HepG2 (cell line): Measurements from ENCODE around the gene ERP44. TPM values are rescaled to one million over a fixed set of nuclear protein-coding genes. Genes with fewer than 3 reads are reported as not detected.

ENCODE experiments used
- AHR ChIP-seq: IDR thresholded peaks from 2 replicates; pipeline ENCODE4 v1.6.1; 2018; ENCODE audit warnings: missing genetic modification reagents, missing compliant biosample characterization
- ARID2 ChIP-seq: sonication (generic); formaldehyde crosslinking; IDR thresholded peaks from 2 replicates; pipeline ENCODE4 v1.8.1; 2022; ENCODE audit warnings: mild to moderate bottlenecking, missing genetic modification reagents, borderline replicate concordance
- ARNT2 ChIP-seq: sonication (generic); formaldehyde crosslinking; IDR thresholded peaks from 2 replicates; pipeline ENCODE4 v1.8.0; 2022; ENCODE audit warnings: mild to moderate bottlenecking, low read depth, missing genetic modification reagents, moderate library complexity
- EHMT2 ChIP-seq: fragments of 200-600 bp; sonication (generic); IDR thresholded peaks from 2 replicates; pipeline ENCODE4 v1.7.0; 2017; ENCODE audit warnings: antibody characterized with exemption, low read depth, low read length, borderline replicate concordance
- MEF2D ChIP-seq: sonication (generic); formaldehyde crosslinking; IDR thresholded peaks from 2 replicates; pipeline ENCODE4 v1.5.1; 2020; ENCODE audit warnings: mild to moderate bottlenecking, missing genetic modification reagents
- MEIS2 ChIP-seq: sonication (generic); formaldehyde crosslinking; IDR thresholded peaks from 2 replicates; pipeline ENCODE4 v1.9.0; 2021; ENCODE audit warnings: mild to moderate bottlenecking, missing genetic modification reagents
- NKX3-1 ChIP-seq: sonication (generic); formaldehyde crosslinking; IDR thresholded peaks from 2 replicates; pipeline ENCODE4 v1.5.0; 2020; ENCODE audit warnings: missing genetic modification reagents
- RAD21 ChIP-seq: fragments of 450-650 bp; formaldehyde crosslinking; IDR thresholded peaks from 2 replicates; pipeline ENCODE4 v1.5.0; 2020; ENCODE audit warnings: mild to moderate bottlenecking
- RBM39 ChIP-seq: fragments of 200-400 bp; formaldehyde crosslinking; IDR thresholded peaks from one replicate; pipeline ENCODE4 v1.6.1; 2018; ENCODE audit warnings: antibody characterized with exemption, mild to moderate bottlenecking, low read depth, low read length; ENCODE audit not compliant: poor library complexity, severe bottlenecking
- RORA ChIP-seq: sonication (generic); formaldehyde crosslinking; IDR thresholded peaks from 2 replicates; pipeline ENCODE4 v1.5.0; 2020; ENCODE audit warnings: mild to moderate bottlenecking, missing genetic modification reagents, moderate library complexity
- SRY ChIP-seq: sonication (generic); formaldehyde crosslinking; IDR thresholded peaks from 2 replicates; pipeline ENCODE4 v1.8.0; 2022; ENCODE audit warnings: mild to moderate bottlenecking, missing genetic modification reagents
- TBP ChIP-seq: sonication (generic); formaldehyde crosslinking; IDR thresholded peaks from 2 replicates; pipeline ENCODE4 v1.5.0; 2020; ENCODE audit warnings: missing genetic modification reagents
- TCF12 ChIP-seq, 2 experiments: fragments of 450-650 bp in 1 of 2; sonication (generic) in 1 of 2; formaldehyde crosslinking in 1 of 2; IDR thresholded peaks; 2 replicates each; pipeline versions ENCODE4 v1.6.1 to v1.8.0; 2017 to 2022; ENCODE audit warnings: antibody characterized with exemption in 1 of 2, mild to moderate bottlenecking in 1 of 2, missing genetic modification reagents in 1 of 2, moderate library complexity in 1 of 2
- YY1 ChIP-seq: IDR thresholded peaks from 2 replicates; pipeline ENCODE4 v1.6.1; 2011; ENCODE audit warnings: low read length, low read depth, moderate library complexity, mild to moderate bottlenecking; ENCODE audit not compliant: insufficient read depth, insufficient replicate concordance
- ZFP36 ChIP-seq: fragments of 150-350 bp; IDR thresholded peaks from 2 replicates; pipeline ENCODE4 v1.6.1; 2018; ENCODE audit warnings: borderline replicate concordance, low read length, low read depth; ENCODE audit not compliant: partially characterized antibody
- ZFX ChIP-seq: sonication (generic); formaldehyde crosslinking; IDR thresholded peaks from 2 replicates; pipeline ENCODE4 v1.4.0; 2020; ENCODE audit warnings: mild to moderate bottlenecking, low read depth, missing genetic modification reagents, moderate library complexity
- ZNF207 ChIP-seq: fragments of 450-650 bp; IDR thresholded peaks from 2 replicates; pipeline ENCODE4 v1.6.1; 2016; ENCODE audit warnings: antibody characterized with exemption, borderline replicate concordance
- ZNF274 ChIP-seq: sonication (generic); formaldehyde crosslinking; IDR thresholded peaks from 2 replicates; pipeline ENCODE4 v1.5.1; 2020; ENCODE audit warnings: mild to moderate bottlenecking, missing genetic modification reagents
- ZNF382 ChIP-seq: sonication (generic); formaldehyde crosslinking; IDR thresholded peaks from 2 replicates; pipeline ENCODE4 v1.5.0; 2020; ENCODE audit warnings: missing genetic modification reagents, mild to moderate bottlenecking, borderline replicate concordance
- ZNF670 ChIP-seq: sonication (generic); formaldehyde crosslinking; IDR thresholded peaks from 2 replicates; pipeline ENCODE4 v1.8.0; 2022; ENCODE audit warnings: mild to moderate bottlenecking, missing genetic modification reagents, borderline replicate concordance
- ZNF713 ChIP-seq: sonication (generic); formaldehyde crosslinking; IDR thresholded peaks from 2 replicates; pipeline ENCODE4 v1.4.0; 2020; ENCODE audit warnings: mild to moderate bottlenecking, missing genetic modification reagents
- polyA plus RNA-seq, 8 experiments: library from polyadenylated mRNA; depleted of rRNA in 3 of 8; stranded (reverse) in 7 of 8; unstranded in 1 of 8; fragments of >200 nt; fragmentation: Illumina TruSeq in 4 of 8; extraction: Trizol in 4 of 8; gene quantifications; 2 replicates each; pipeline versions ENCODE4 v1.2.1 to v1.2.3, GENCODE V29; 2011 to 2016; ENCODE audit warnings: low read depth in 4 of 8, missing spikeins in 1 of 8, mixed read lengths in 1 of 8; ENCODE audit not compliant: insufficient read depth in 1 of 8
- total RNA-seq, 5 experiments: library from RNA; depleted of rRNA; stranded (reverse); fragments of >200 nt; fragmentation: Illumina TruSeq; extraction: Trizol; gene quantifications; 2 replicates each; pipeline ENCODE4 v1.2.3, GENCODE V29; 2016; ENCODE audit warnings: low read depth in 1 of 5
- TF ChIP-seq, protein P1 (sequence below): sonication (generic); formaldehyde crosslinking; IDR thresholded peaks from 2 replicates; pipeline ENCODE4 v1.4.0; 2020; ENCODE audit warnings: mild to moderate bottlenecking, missing genetic modification reagents
- TF ChIP-seq, protein P2 (sequence below): sonication (generic); formaldehyde crosslinking; conservative IDR thresholded peaks from 2 replicates; pipeline ENCODE4 v1.8.0; 2022; ENCODE audit warnings: missing genetic modification reagents
- TF ChIP-seq, protein P3 (sequence below): sonication (generic); formaldehyde crosslinking; IDR thresholded peaks from 2 replicates; pipeline ENCODE4 v1.5.1; 2020; ENCODE audit warnings: missing genetic modification reagents, mild to moderate bottlenecking, borderline replicate concordance

The ERP44 gene
- total and polyA plus RNA-seq, 2 of the 13 experiments (the other 11 are each of a cell fraction or from before 2014, with no cell fraction given) = 8.9 to 13.8 TPM

DNA sequence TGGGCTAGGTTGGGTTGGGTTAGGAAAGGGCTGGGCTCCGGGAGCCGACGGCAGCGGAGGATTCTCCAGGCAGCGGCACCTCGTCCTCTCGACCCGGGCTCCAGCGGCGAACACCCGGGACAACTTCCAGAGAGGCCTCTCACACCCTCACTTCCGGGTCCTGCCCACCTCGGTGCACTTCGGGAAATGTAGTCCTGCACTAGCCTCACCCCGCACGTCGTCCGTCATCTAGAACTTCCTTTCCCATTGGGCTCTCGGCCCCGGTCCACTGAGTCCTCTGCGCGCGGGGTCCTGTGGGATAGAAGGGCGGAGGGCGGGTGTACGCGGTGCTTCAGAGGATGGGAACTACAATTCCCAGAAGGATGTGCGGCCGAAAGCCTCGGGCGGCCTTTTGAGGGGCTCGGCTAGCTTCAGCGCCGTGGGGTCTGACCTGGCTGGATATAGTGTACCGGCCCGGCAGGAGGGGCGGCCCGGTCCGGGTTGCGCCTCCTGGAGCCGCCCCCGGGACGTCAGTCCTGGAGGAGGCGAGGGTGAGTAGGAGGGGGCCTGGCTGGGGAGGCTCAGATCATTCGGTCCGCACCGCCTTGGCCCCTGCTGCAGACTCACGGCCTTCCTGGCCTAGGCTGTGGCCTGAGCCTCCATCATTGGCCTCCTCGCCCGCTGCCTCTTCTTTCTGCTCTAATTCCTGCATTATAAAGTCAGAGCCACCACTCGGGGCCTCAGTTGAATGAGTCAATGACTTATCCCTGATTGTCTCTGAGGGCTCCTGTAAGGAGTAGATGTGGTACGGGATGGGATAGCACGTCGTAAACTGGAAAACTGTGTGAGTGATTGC is at the start of gene ERP44, which contains the start of gene INVS (continued):
- TF ChIP-seq, protein P1, sequence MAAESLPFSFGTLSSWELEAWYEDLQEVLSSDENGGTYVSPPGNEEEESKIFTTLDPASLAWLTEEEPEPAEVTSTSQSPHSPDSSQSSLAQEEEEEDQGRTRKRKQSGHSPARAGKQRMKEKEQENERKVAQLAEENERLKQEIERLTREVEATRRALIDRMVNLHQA = no peak
- TF ChIP-seq RAD21 (CRISPR knock-in tag) (0 out of 2 replicates have a peak, but pooled peaks have one; percentile 20), TBP (CRISPR knock-in tag) (peak; percentile 94), RORA (CRISPR knock-in tag) (no peak), ZNF713 (CRISPR knock-in tag) (no peak), ZFX (CRISPR knock-in tag) (peak; percentile 99), ARID2 (no peak), SRY (CRISPR knock-in tag) (0 out of 2 replicates have a peak, but pooled peaks have one; percentile 43), MEIS2 (CRISPR knock-in tag) (no peak), TCF12 (IDR thresholded peaks at IDR 0.05) (no peak), TCF12 (CRISPR knock-in tag; IDR thresholded peaks at IDR 0.05) (peak; percentile 65), MEF2D (CRISPR knock-in tag) (no peak; the same call in 1 of the 2 replicates), RBM39 (no peak), ZNF670 (no peak), ZNF207 (no peak), ZFP36 (no peak), AHR (CRISPR knock-in tag) (no peak), EHMT2 (no peak), NKX3-1 (CRISPR knock-in tag) (no peak), YY1 (no peak), ZNF382 (CRISPR knock-in tag) (no peak), ARNT2 (CRISPR knock-in tag) (no peak), ZNF274 (CRISPR knock-in tag) (no peak)
- TF ChIP-seq, protein P2, sequence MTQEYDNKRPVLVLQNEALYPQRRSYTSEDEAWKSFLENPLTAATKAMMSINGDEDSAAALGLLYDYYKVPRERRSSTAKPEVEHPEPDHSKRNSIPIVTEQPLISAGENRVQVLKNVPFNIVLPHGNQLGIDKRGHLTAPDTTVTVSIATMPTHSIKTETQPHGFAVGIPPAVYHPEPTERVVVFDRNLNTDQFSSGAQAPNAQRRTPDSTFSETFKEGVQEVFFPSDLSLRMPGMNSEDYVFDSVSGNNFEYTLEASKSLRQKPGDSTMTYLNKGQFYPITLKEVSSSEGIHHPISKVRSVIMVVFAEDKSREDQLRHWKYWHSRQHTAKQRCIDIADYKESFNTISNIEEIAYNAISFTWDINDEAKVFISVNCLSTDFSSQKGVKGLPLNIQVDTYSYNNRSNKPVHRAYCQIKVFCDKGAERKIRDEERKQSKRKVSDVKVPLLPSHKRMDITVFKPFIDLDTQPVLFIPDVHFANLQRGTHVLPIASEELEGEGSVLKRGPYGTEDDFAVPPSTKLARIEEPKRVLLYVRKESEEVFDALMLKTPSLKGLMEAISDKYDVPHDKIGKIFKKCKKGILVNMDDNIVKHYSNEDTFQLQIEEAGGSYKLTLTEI (CRISPR knock-in tag) = no peak
- TF ChIP-seq, protein P3, sequence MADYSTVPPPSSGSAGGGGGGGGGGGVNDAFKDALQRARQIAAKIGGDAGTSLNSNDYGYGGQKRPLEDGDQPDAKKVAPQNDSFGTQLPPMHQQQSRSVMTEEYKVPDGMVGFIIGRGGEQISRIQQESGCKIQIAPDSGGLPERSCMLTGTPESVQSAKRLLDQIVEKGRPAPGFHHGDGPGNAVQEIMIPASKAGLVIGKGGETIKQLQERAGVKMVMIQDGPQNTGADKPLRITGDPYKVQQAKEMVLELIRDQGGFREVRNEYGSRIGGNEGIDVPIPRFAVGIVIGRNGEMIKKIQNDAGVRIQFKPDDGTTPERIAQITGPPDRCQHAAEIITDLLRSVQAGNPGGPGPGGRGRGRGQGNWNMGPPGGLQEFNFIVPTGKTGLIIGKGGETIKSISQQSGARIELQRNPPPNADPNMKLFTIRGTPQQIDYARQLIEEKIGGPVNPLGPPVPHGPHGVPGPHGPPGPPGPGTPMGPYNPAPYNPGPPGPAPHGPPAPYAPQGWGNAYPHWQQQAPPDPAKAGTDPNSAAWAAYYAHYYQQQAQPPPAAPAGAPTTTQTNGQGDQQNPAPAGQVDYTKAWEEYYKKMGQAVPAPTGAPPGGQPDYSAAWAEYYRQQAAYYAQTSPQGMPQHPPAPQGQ = no peak
